Esophagus muscularis mucosa (tissue), 3 donors: ENCODE data around the gene PIP5K1B.

ENCODE experiments used
- CTCF ChIP-seq, 3 experiments: fragments of 200-600 bp in 2 of 3; fragments of 450-650 bp in 1 of 3; sonication (generic) in 2 of 3; IDR thresholded peaks; one replicate each; pipeline ENCODE4 v1.5.1; 2017 to 2019; ENCODE audit warnings: antibody characterized with exemption in 3 of 3, mild to moderate bottlenecking in 2 of 3, moderate library complexity in 1 of 3
- POLR2A ChIP-seq: fragments of 450-650 bp; IDR thresholded peaks from one replicate; pipeline ENCODE4 v1.6.1; 2017; ENCODE audit warnings: antibody characterized with exemption, moderate library complexity, mild to moderate bottlenecking, low read depth

DNA sequence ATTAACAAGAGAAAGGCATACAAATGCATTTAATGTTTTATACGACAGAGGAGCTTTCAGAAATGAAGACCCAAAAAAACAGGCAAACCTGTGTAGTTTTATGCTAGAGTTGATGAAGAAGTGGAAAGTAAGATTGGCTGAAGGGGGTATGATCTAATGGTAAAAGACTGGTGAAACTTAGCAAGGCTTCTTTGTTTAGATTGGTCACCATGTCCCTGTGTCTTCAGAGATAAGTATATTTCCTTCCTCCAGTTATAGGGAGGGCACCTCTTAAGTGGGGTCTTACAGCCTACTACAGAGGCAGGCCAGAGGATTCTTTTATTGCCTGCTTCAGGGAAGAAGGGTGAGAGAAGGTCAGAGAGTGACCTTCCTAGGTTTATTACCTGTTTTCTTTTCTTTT is 252.4 kb downstream of the PIP5K1B start:
- TF ChIP-seq CTCF (IDR thresholded peaks at IDR 0.05) (no peak), POLR2A (no peak)
